ENCODE results near the gene NTRK2.

DNA sequence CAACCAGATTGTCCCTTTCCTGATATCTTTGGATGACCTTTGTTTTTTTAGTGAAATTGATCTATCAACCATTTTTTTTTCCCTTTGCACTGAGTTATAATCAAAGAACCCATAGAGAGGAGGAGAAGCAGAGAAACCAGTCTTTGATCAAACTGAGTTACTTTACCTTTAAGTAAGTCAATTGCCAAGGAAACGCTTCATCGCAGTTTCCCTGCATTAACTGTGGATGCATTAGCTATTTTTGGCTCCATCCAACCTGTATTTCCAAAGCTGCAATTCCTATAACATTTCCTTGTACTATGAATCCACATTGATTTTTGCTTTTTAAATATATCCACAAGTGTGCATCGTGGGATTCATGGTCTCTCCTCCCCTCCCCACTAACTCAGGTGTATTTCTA is 268.1 kb downstream of the NTRK2 start:
- TF ChIP-seq, protein P1, sequence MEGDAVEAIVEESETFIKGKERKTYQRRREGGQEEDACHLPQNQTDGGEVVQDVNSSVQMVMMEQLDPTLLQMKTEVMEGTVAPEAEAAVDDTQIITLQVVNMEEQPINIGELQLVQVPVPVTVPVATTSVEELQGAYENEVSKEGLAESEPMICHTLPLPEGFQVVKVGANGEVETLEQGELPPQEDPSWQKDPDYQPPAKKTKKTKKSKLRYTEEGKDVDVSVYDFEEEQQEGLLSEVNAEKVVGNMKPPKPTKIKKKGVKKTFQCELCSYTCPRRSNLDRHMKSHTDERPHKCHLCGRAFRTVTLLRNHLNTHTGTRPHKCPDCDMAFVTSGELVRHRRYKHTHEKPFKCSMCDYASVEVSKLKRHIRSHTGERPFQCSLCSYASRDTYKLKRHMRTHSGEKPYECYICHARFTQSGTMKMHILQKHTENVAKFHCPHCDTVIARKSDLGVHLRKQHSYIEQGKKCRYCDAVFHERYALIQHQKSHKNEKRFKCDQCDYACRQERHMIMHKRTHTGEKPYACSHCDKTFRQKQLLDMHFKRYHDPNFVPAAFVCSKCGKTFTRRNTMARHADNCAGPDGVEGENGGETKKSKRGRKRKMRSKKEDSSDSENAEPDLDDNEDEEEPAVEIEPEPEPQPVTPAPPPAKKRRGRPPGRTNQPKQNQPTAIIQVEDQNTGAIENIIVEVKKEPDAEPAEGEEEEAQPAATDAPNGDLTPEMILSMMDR (IDR thresholded peaks at IDR 0.05): no peak
- TF ChIP-seq POLR2AphosphoS5 (IDR thresholded peaks at IDR 0.05) (no peak), POLR2A (IDR thresholded peaks at IDR 0.05) (no peak)

All from upper lobe of left lung (tissue), 4 donors.